HEK293T (cell line): ENCODE measurements around the gene FILIP1.

Experiments used
- FOXM1 ChIP-seq: fragments of 450-650 bp; IDR thresholded peaks from 2 replicates; pipeline ENCODE4 v1.6.1; 2017; ENCODE audit warnings: mild to moderate bottlenecking, borderline replicate concordance
- NFRKB ChIP-seq: fragments of 450-650 bp; IDR thresholded peaks from 2 replicates; pipeline ENCODE4 v1.6.1; 2016; ENCODE audit warnings: mild to moderate bottlenecking, moderate library complexity
- TARDBP ChIP-seq: fragments of 450-650 bp; IDR thresholded peaks from 2 replicates; pipeline ENCODE4 v1.6.1; 2016
- TF ChIP-seq, protein P1 (sequence below): fragments of 450-650 bp; IDR thresholded peaks from 2 replicates; pipeline ENCODE4 v1.6.1; 2016

- TF ChIP-seq NFRKB (no peak), TARDBP (no peak), FOXM1 (no peak)
- TF ChIP-seq, protein P1, sequence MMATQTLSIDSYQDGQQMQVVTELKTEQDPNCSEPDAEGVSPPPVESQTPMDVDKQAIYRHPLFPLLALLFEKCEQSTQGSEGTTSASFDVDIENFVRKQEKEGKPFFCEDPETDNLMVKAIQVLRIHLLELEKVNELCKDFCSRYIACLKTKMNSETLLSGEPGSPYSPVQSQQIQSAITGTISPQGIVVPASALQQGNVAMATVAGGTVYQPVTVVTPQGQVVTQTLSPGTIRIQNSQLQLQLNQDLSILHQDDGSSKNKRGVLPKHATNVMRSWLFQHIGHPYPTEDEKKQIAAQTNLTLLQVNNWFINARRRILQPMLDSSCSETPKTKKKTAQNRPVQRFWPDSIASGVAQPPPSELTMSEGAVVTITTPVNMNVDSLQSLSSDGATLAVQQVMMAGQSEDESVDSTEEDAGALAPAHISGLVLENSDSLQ = no peak
Measured at GRCh38 chr6:75261299-75261698, 232.3 kb downstream of the FILIP1 start.
